ENCODE measurements around the gene KIF24. TPM values are rescaled to one million over a fixed set of nuclear protein-coding genes. Genes with fewer than 3 reads are reported as not detected.

Gene KIF24
- total and polyA plus RNA-seq, 10 donors: 0.15 to 1.8 (median 0.64) TPM

DNA sequence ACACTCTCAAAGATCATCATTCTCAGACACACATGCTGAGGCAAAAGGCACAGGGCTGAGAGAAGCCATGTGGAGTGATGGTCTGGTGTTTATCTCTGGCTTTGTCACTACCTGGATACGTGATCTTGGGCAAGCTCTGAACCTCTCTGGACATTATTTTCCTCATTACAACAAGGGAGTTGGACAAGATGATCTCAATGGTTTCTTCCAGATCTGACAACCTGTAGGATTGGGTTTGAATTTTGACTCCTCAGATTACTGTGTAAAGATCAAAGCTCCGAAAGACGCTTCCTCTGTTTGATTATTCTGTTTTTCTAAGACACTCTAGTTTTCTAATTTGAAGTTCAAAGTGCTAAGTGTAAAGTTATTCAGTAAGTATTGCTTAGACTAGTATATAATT, 20.3 kb upstream of the KIF24 start:
- Histone ChIP-seq H3K36me3 (peaks cover 0 to 47% (median 2%) of the 10 kb centered on the region in 6 donors), H3K4me1 (peaks cover 0 to 9% (median 0%) of the 10 kb centered on the region in 6 donors), H3K9me3 (no peaks in the 10 kb centered on the region), H3K4me3 (no peak overlapping the region), H3K27ac (no peak overlapping the region), H3K27me3 (replicated peaks in 1 of 7) (no peaks in the 10 kb centered on the region)
- TF ChIP-seq POLR2AphosphoS5 (IDR thresholded peaks at IDR 0.05): no peak
- TF ChIP-seq POLR2A (IDR thresholded peaks at IDR 0.05): no peak
- TF ChIP-seq, protein P1, sequence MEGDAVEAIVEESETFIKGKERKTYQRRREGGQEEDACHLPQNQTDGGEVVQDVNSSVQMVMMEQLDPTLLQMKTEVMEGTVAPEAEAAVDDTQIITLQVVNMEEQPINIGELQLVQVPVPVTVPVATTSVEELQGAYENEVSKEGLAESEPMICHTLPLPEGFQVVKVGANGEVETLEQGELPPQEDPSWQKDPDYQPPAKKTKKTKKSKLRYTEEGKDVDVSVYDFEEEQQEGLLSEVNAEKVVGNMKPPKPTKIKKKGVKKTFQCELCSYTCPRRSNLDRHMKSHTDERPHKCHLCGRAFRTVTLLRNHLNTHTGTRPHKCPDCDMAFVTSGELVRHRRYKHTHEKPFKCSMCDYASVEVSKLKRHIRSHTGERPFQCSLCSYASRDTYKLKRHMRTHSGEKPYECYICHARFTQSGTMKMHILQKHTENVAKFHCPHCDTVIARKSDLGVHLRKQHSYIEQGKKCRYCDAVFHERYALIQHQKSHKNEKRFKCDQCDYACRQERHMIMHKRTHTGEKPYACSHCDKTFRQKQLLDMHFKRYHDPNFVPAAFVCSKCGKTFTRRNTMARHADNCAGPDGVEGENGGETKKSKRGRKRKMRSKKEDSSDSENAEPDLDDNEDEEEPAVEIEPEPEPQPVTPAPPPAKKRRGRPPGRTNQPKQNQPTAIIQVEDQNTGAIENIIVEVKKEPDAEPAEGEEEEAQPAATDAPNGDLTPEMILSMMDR (IDR thresholded peaks at IDR 0.05 in 8 of 11, conservative IDR thresholded peaks at IDR 0.05 in 3 of 11): no peak
- DNase-seq: no peak
- 94 to 100% (median 96%) methylated on average over 3 of the region's 3 CpGs for WGBS, 5 donors
- intact Hi-C loops (cut with DNase I; ENCODE audit: low total_unique reads): no loop called here

DNA sequence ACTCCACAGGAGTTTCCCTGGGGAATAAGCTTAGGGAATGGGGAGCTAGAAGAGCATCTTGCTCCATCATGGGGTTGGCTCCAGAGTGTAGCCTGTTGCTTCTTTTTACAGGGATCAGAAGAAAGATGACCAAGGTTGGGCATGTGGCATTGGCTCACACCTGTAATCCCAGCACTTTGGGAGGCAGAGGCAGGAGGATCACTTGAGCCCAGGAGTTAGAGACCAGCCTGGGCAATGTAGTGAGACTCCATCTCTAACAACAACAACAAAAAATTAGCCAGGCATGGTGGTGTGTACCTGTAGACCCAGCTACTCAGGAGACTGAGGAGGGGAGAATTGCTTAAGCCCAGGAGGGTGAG, 18.7 kb upstream of the KIF24 start:
- TF ChIP-seq, protein P1 (IDR thresholded peaks at IDR 0.05 in 8 of 11, conservative IDR thresholded peaks at IDR 0.05 in 3 of 11): no peak
- no peak for TF ChIP-seq POLR2AphosphoS5 (IDR thresholded peaks at IDR 0.05)
- Histone ChIP-seq H3K27me3 (replicated peaks in 1 of 7) (no peaks in the 10 kb centered on the region), H3K36me3 (peaks cover 0 to 62% (median 15%) of the 10 kb centered on the region in 6 donors), H3K9me3 (no peaks in the 10 kb centered on the region), H3K4me3 (no peak overlapping the region), H3K4me1 (peaks cover 0 to 9% (median 0%) of the 10 kb centered on the region in 6 donors), H3K27ac (no peak overlapping the region)
- DNase-seq: no peak
- intact Hi-C loops (cut with DNase I; ENCODE audit: low total_unique reads): no loop called here

DNA sequence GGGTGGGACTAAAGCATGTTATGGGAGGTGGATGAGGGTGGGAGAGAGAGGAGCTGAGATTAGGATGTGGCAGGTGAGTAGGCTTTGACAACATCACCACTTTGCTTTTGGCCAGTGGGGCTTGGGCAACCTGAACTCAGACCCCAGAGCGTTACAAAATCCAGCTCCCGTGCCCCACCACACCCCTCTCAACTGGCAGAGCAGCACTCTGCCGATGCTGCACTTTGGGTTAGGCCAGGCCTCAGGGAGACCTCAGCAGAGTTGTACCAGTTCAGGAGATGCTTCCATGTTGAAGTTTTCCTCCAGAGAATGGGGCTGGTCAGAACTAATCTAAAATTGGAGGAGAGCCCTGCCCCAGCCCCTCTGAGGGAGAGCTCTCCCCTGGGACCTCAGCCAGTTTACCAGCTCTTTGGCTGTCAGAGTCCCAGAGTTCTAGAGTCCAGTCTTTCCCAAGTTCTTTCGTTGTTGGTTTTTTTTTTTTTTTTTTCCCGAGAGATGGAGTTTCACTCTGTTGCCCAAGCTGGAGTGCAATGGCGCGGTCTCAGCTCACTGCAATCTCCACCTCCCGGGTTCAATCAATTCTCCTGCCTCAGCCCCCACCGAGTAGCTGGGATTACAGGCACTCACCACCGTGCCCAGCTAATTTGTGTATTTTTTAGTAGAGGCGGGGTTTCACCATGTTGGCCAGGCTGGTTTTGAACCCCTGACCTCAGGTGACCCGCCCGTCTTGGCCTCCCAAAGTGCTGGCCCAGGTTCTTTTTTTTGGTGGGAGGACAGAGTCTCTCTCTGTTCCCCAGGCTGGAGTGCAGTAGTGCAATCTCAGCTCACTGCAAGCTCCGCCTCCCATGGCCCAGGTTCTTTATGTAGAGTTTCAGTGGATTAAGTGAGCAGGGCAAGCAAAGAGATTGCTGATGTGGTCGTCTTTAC, 18.1 kb upstream of the KIF24 start:
- H3K27ac ChIP-seq: no peak overlapping the region
- intact Hi-C loops (cut with DNase I; ENCODE audit: low total_unique reads): no loop called here
- H3K36me3 ChIP-seq: peaks cover 0 to 68% (median 20%) of the 10 kb centered on the region in 6 donors
- H3K27me3 ChIP-seq (replicated peaks in 1 of 7): no peaks in the 10 kb centered on the region
- no peak for TF ChIP-seq POLR2AphosphoS5 (IDR thresholded peaks at IDR 0.05)
- no peak for TF ChIP-seq POLR2A (IDR thresholded peaks at IDR 0.05)
- TF ChIP-seq, protein P1 (IDR thresholded peaks at IDR 0.05 in 8 of 11, conservative IDR thresholded peaks at IDR 0.05 in 3 of 11): no peak
- no peaks in the 10 kb centered on the region for H3K9me3 ChIP-seq
- peaks cover 0 to 9% (median 0%) of the 10 kb centered on the region in 6 donors for H3K4me1 ChIP-seq
- no peak for DNase-seq
- no peak overlapping the region for H3K4me3 ChIP-seq
- WGBS, 5 donors: 89 to 96% (median 92%) methylated on average over 15 of the region's 15 CpGs

DNA sequence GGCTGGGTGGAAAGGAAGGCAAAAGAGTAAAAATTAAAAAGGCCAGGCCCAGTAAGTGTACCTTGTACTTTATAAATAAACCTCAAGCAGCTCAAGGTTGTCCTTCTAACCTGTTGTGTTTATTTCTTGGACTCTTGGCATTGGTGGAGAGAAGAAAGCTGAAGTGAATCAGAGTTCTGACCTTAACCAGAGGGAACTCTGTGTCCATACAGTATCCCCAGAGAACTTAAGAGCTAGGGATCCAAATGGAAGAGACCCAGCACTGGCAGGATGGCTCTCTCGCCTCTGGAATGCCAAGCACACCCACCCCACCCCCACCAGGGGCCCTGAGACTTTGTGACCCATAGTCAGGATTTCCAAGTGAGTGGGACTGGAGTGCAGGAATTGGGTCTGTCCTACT, 14.5 kb upstream of the KIF24 start:
- Histone ChIP-seq H3K27ac (no peak overlapping the region), H3K4me1 (peaks cover 0 to 9% (median 0%) of the 10 kb centered on the region in 6 donors)

More for the DNA sequence above, 14.5 kb upstream of the KIF24 start:
- DNase-seq: no peak
- WGBS, 5 donors: 78 to 100% (median 94%) methylated on average over 1 of the region's 1 CpG
- intact Hi-C loops (cut with DNase I; ENCODE audit: low total_unique reads): no loop called here
- no peak for TF ChIP-seq POLR2AphosphoS5 (IDR thresholded peaks at IDR 0.05)
- TF ChIP-seq, protein P1 (IDR thresholded peaks at IDR 0.05 in 8 of 11, conservative IDR thresholded peaks at IDR 0.05 in 3 of 11): no peak
- no peak overlapping the region for H3K4me3 ChIP-seq
- H3K36me3 ChIP-seq: peaks cover 2 to 93% (median 41%) of the 10 kb centered on the region in 6 donors
- H3K9me3 ChIP-seq: no peaks in the 10 kb centered on the region
- no peaks in the 10 kb centered on the region for H3K27me3 ChIP-seq (replicated peaks in 1 of 7)
